Measurements from ENCODE around the gene DOCK11. TPM values are rescaled to one million over a fixed set of nuclear protein-coding genes. Genes with fewer than 3 reads are reported as not detected.
"Not testable (repeated sequence)": the region's sequence is repeated elsewhere in the genome, so short reads cannot be mapped to it uniquely, and the experiment has no call there.

DOCK11 gene
- total RNA-seq, 1 experiment from 2014 or later, result 5.5 TPM

- no peak for DNase-seq (ENCODE audit: low read depth)
Measured at GRCh38 chrX:118566359-118566758, 70.7 kb downstream of the DOCK11 start.

DNA sequence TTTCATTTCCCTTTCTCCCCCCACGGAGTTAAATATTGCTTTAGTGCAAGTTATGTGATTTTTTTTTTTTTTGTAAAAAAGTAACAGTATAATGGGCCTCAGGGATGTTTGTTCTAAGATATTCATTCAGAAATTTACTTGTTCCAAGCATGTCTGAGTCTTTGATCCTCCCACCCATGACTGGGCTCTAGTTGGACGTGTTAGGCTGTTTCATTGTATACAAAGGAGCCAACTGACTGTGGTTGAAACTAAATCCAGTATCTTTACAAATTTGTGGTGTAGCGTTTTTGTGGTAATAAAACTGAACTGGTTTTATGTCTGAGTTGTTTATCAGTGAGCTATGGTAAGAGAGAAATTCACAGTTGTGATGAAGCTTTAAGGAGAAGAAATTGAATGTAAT is 74.1 kb downstream of the DOCK11 start:
- DNase-seq (ENCODE audit: low read depth), result no peak

- no peak for DNase-seq (ENCODE audit: low read depth)
Measured at GRCh38 chrX:118570209-118570608, 74.6 kb downstream of the DOCK11 start.

- DNase-seq (ENCODE audit: low read depth), result no peak
Measured at GRCh38 chrX:118571836-118572235, 76.2 kb downstream of the DOCK11 start.

DNA sequence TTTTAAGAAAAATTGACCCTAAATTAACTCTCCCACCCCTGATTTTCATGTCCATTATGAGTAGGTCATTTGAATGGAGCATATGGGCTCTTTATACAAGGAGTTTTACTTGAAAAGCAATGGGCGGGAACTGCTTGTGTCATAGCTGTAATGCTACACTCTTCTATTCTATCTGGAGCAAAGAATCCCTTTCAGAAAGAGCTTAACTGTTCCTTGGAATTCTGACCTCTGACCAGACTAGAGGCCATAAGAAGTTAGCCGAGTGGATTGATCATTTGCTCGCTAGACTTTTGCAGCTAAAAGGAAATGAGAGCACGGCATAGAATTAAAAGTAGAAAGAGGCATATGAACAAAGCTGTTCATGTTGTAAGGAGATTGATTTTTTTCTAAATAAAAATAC is 79.1 kb downstream of the DOCK11 start:
- DNase-seq (ENCODE audit: low read depth), result no peak

DNA sequence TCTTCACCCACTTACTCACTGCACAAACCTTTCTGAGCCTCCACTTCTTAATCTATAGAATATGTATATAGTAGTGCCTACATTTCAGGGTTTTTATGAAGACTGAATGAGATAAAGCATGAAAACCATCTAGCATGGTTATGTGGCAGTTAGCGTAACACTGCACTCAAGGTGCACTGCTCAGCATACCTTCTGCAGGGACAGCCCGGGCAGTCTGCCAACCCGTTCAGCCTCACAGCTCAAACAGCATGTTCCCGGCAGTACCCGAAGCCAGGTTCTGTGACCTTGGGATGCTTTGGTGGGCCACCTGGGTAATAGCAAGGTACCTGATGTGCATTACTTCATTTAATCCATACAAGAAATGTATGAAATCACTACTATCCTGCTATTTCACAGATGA is 81.4 kb downstream of the DOCK11 start:
- no peak for DNase-seq (ENCODE audit: low read depth)

DNA sequence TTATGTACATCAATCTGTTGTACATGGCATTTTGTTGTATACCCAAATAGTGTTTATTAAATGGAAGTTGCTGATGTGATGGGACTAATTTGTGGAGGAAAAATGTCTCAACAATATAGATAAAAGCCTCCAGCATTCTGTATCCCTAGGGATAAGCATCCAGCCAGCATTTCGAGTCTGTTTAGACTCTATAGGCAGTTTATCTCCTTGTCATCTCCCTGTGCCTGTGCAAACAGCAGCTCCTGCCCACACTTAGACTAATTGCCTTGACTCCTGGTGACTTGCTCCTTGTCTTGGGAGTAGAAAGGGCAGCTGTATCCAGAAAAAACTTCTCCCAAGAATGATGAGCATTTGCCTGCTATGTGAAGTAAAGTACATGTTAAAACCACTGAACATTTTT is 83.8 kb downstream of the DOCK11 start:
- DNase-seq (ENCODE audit: low read depth), result no peak

- DNase-seq (ENCODE audit: low read depth), result not testable (repeated sequence)
Measured at GRCh38 chrX:118582926-118583325, 87.3 kb downstream of the DOCK11 start.

DNA sequence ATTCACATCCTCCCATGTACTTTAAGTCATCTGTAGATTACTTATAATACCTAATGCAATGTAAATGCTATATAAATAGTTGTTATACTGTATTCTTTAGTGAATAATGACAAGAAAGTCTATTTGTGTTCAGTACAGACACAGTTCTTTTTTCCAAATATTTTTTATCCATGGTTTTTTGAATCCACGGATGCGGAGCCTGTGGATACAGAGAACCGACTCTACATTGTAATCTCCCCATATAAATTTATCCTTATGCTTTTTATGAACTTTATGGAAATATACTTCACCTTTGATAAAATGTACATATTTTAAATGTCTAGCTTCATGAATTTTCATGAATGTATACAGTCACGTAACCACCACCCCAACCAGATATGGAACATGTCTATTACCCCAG is 88.2 kb downstream of the DOCK11 start:
- no peak for DNase-seq (ENCODE audit: low read depth)

- DNase-seq (ENCODE audit: low read depth), result no peak
Measured at GRCh38 chrX:118585296-118585695, 89.7 kb downstream of the DOCK11 start.

- not testable (repeated sequence) for DNase-seq (ENCODE audit: low read depth)
Measured at GRCh38 chrX:118586206-118586605, 90.6 kb downstream of the DOCK11 start.

GRCh38 chrX:118588715-118589114 is 93.1 kb downstream of the DOCK11 start:
- DNase-seq (ENCODE audit: low read depth), result no peak

- no peak for DNase-seq (ENCODE audit: low read depth)
Measured at GRCh38 chrX:118589227-118589626, 93.6 kb downstream of the DOCK11 start.

GRCh38 chrX:118593407-118593806 is 97.8 kb downstream of the DOCK11 start:
- DNase-seq (ENCODE audit: low read depth), result no peak

DNA sequence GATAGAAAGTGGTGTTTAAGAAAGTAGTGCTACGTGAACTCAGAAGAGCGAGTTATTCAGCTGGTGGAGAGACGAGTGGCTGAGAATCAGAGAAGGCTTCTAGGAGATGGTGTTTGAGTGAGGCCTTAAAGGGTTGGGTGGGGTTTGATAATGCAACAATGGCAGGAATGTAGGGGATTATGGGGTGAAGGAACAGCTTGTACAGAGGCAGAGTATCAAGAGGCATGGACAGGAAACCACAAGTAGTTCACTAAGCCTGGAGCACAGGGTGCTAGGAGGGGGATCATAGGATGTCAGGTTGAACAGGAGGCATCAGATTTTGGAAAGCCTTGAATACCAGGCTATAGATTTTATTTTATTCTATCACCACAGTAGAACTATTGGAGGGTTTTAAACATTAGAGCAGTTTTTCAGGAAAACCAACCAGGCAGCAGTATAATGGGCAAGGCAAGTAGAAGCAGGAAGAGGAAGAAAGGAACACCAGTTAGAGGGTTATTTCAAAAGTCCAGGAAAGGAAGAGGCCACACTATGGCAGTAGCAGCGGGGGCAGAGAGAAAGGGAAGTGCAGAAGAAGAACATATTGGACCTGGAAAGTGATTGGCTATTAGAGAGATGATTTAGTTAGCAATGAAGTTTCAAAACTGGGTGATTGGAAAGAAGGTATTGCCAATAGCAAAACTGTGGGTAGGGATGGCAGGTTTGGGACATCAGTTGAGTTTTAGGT is 99.2 kb downstream of the DOCK11 start:
- peak; percentile 16 for DNase-seq (ENCODE audit: low read depth)

DNA sequence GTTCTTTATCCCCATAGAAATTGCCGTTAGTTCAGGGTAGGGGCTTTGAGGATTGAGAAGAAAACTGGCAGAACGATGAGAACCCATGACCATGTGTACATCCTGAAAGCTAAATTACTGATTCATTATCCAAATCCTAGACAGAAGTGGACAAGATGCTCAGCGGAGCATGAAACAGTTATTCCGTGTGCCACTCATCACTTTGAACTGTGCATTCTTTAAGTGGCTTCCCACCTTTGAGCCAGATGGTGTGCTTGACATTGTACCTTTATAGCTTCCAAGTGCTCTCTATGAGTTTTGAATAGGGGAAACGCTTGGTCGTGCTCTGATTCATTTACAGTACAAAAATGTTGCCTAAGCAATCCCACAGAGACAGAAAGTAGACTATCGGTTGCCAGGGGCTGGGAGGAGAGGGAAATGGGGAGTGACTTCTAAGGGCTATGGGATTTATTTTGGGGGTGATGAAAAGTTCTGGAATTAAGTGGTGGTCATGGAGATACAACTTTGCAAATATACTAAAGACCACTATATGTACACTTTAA is 100.0 kb downstream of the DOCK11 start:
- no peak for DNase-seq (ENCODE audit: low read depth)

DNA sequence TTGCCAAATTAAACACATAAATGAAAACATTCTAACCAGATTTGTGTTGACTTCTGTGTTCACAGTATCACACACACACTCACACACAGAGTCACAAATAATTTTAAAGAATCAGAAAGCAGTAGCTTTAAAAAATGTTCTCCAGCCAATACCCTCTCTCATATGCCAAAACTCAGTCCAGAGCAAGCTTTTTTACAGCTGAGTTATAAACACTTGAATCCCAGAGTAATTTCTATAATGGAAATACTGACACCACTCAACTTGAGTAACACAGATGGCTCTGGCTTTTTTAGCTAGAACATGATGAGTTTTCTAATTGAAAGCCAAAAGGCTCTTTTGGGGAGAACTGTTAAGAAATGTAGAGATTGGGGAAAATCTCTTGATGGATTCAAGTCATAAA is 100.8 kb downstream of the DOCK11 start:
- DNase-seq (ENCODE audit: low read depth), result no peak

GRCh38 chrX:118603981-118604380 is 108.4 kb downstream of the DOCK11 start:
- DNase-seq (ENCODE audit: low read depth), result peak; percentile 67

GRCh38 chrX:118612290-118612689 is 116.7 kb downstream of the DOCK11 start:
- no peak for DNase-seq (ENCODE audit: low read depth)

- no peak for DNase-seq (ENCODE audit: low read depth)
Measured at GRCh38 chrX:118614150-118614549, 118.5 kb downstream of the DOCK11 start.

DNA sequence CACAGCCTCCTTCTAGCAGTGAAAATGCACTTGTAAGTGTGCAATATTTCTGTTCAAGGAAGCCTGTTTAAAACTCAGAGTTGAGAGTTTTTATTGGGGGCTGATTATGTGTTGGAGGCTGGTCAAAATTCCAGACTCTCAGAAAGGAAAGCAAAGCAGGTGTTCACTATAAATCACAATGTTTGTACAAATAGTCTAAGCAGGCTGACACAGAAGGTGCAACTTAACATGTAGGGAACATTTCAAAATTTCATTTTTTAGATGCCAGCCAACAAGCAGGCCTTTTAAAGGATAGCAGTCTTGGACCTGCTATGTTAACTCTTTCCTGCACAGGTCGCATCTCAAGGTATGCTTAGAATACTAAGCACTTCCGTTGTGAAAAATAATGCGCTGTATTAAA is 119.5 kb downstream of the DOCK11 start:
- DNase-seq (ENCODE audit: low read depth), result peak; percentile 29

DNA sequence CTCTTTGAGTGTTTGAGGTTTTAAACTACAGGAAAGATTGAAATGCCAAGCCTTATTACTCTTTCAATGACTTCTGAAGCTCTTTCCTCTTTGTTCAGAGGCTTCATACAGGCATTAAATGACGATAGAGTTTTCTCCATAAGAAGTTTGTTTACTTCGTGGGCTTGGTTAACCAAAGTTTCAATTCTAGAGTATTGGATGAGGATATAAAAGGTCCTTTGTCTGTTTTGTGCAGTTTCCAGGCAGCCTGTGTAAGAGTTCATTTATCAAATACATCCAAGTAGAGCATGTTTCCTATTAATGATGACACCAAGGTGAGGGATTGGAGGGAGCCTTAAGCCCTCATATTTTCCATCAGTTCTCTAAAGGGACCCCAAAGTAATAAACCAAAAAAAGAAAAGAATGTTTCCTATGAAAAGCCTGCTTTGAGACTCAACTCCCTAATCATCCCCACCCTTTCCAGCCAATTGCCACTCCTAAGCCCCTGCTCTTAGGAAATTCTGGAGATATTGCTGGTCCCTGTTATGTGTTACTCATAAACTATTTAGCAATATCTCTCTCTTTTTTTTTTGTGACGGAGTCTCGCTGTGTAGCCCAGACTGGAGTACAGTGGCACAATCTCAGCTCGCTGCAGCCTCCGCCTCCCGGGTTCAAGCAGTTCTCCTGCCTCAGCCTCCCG is 125.6 kb downstream of the DOCK11 start:
- no peak for DNase-seq (ENCODE audit: low read depth)

GRCh38 chrX:118623062-118623461 is 127.4 kb downstream of the DOCK11 start:
- no peak for DNase-seq (ENCODE audit: low read depth)
